Stimulated activated CD8-positive, alpha-beta memory T cell treated with anti-CD3 and anti-CD28 coated beads, Interleukin-7, amount 100 ng/mL, for 4 hours (primary cell): ENCODE data around the gene IL13RA1.
"Not testable (repeated sequence)": the region's sequence is repeated elsewhere in the genome, so short reads cannot be mapped to it uniquely, and the experiment has no call there.

ENCODE experiments used
- DNase-seq, 2 donors: peaks; one replicate each; pipeline ENCODE4 v3.0.0-alpha.2; 2020; ENCODE audit warnings: low read depth in 2 of 2

IL13RA1 gene

GRCh38 chrX:118780509-118780908, 53.1 kb downstream of the IL13RA1 start:
- DNase-seq = no peak

DNA sequence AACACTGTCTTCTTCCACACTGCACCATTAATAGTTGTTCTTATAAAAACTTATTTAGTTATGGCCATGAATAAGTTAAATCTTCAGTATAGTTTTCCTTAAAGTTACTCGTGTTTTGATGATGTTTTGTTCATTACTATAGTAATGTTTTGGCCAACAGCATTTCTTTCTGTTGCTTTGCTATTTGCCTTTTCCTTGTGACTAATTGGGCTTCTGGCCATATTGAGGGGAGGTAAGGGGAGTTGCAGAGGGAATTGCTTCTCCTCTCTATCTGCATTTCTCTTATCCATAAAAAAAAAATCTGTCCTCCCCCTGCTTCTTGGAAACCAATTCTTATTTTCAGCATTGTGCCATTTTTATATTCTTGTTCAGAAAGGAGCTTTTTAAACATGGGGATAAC, 53.5 kb downstream of the IL13RA1 start:
- no peak for DNase-seq

DNA sequence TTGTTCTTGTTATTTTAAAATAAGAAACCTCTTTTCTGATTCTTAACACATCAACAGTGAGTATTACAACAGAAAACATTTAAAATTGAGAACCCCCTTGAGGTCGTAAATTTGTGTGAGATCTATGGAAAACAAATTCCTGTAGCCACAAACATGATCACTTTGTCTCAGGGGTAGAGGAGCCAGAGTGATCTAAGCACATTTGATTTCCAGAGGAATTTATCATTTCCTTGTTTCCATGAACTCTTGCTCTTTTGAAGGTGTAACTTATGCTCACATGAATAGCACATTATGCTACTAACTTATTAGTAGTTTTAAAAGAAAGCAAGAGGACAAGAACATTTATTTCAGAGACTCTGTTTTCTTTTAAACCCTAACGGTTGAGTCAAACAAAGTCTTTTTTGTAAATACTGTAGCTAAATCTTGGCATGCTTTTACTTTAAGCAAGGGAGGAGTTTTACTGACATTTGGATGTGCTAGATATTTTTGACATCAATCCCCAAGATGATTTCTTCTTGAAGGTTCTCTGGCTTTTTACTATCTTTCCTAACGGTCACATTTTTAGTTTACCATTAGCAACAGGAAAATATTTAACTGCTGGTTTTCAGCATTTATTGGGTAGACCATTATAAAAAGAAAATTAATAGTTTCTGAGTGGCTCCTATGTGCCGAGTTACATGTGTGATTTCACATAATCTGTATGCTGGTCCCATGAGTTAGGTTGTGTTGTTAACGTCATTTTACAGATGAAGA, 68.3 kb downstream of the IL13RA1 start:
- no peak for DNase-seq

DNA sequence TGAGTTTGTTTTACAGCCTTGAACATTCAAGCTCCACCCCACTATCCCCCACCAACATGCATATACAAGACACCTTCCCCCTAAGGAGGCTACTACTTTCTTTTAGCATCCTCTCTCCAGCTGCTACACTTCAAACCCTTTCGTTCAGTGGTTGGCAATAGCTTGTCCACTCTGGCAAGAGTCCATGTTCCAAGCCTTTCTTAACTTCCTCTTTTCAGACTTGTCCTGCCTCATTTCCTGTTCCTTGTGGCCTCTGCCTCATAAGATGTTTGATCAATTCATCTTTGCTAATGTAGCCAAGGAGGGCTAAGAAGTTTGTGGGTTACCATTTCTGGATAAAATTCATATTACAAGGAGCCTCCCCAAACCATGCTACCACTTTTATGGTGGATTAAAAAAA, 75.5 kb downstream of the IL13RA1 start:
- no peak for DNase-seq

DNA sequence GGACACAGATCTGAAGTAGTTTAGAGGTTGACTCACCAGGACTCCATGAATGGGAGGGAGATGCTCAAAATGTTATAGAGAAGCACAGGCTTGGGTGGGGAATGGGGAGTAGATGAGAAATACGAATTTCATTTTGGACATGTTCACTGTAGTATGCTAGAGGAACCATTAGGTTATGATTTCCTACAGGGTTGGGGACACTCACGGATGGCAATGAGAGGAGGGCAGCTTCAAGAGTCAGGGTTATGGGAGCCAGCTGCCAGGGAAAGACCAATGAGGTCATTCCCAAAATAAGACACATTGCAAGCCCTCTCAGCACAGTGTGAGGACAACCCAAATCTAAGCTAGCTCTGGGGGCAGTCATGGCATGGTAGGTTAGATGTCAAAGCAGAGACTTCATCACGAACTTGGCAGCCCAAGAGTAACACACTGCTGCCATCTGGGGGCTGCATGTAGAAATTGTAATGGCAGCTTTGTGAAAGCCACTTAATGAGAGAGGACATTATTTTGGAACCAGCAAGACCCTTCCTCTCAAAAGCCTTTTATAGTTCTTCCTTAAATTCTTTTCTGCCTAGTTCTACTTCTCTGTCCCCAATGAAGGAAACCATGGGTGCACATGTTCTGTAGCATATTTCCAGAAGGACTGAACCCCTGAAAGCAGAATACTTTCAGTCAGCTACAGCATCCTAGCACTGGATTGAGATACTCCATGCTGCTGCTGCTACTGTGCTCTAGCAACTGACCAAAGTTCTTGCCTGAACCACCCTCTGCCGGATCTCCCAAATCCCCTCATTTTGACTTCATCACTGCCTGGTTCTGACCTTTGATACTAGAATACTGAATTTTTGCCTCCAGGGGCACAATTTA, 80.0 kb downstream of the IL13RA1 start:
- no peak for DNase-seq

GRCh38 chrX:118817257-118817656, 89.9 kb downstream of the IL13RA1 start:
- not testable (repeated sequence) for DNase-seq

- DNase-seq = peak; percentile 2 to 43
Measured at GRCh38 chrX:118823263-118824172, 96.1 kb downstream of the IL13RA1 start, which contains the start of gene ZCCHC12. TSS of gene ZCCHC12 (plus strand) at chrX:118823824. CDS start at chrX:118825245, 1,421 bp downstream.

- no peak for DNase-seq
Measured at GRCh38 chrX:118824173-118824730, 96.8 kb downstream of the IL13RA1 start.

DNA sequence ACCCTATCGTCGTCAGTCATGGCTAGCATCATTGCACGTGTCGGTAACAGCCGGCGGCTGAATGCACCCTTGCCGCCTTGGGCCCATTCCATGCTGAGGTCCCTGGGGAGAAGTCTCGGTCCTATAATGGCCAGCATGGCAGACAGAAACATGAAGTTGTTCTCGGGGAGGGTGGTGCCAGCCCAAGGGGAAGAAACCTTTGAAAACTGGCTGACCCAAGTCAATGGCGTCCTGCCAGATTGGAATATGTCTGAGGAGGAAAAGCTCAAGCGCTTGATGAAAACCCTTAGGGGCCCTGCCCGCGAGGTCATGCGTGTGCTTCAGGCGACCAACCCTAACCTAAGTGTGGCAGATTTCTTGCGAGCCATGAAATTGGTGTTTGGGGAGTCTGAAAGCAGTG, 97.8 kb downstream of the IL13RA1 start:
- no peak for DNase-seq

DNA sequence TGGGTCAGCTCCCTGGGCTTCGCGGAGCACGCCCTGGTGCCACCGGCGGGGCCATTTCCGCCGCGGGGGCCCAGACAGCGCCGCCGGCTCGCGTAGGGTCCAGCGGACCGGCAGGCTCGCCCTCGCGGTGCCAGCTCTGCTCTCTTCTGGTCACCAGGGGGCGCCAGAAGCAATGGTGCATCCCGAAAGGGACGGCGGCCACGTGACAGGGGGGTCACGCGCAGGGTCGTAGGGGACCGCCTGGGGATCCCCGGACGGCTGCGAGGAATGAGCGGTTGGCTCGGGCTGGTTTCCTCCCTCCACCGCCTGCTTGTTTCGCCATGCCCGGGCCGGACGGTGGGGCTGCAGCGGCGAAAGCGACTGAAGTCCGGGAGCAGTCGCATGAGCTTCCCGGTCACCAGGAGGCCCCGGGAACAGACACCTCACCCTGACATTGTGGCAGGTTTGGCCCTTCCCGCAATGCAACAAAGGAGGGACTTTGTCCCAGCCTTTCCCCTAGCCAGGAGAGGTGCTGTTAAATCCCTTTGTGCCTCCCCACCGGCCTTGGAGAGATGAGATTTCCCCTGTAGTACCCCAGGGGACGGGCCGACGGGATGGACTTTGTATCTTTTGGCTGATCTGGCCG, 112.0 kb downstream of the IL13RA1 start:
- peak; percentile 3 to 39 for DNase-seq
